Measurements from ENCODE around the gene CNP. TPM values are rescaled to one million over a fixed set of nuclear protein-coding genes. Genes with fewer than 3 reads are reported as not detected.

Gene CNP
- total RNA-seq, 1 experiment from 2014 or later, result 51.2 TPM

- peak; percentile 81 for DNase-seq (ENCODE audit: low read depth, low spot score)
- TSS peak; percentile 70 for BruUV-seq (replicated peaks)
- POLR2A ChIA-PET, result interaction anchor here (0.6 to 2.3 kb wide), 8 partner anchors 9 to 244 kb away, joined by 3 to 17 read pairs (median 3); partner anchors contain the start of gene CNP
- no peaks in the 10 kb centered on the region; a peak in 1 of 4 replicates for H3K36me3 ChIP-seq (ENCODE audit: control insufficient read depth in 1 of 2, insufficient read depth in 2 of 2, low read length in 2 of 2)
- H3K4me2 ChIP-seq (ENCODE audit: low read length), result peak within 1 kb of the TSS; percentile 96
- H3K79me2 ChIP-seq (ENCODE audit: insufficient read depth, low read length), result peaks cover 69% of the 10 kb centered on the region
- intact Hi-C loops (cut with micrococcal nuclease), result loop anchor here (5.0 kb wide), 1 partner anchor 50 kb away; the partner anchor contains the start of gene CNP
- peak within 1 kb of the TSS; percentile 93 to 99 for H3K4me3 ChIP-seq (replicated peaks in 1 of 2; ENCODE audit: low read depth in 1 of 2, low read length in 2 of 2)
- H3K27me3 ChIP-seq (ENCODE audit: insufficient read depth, low read length), result no peaks in the 10 kb centered on the region
- peak within 1 kb of the TSS; percentile 71 for H3K27ac ChIP-seq (ENCODE audit: low read depth, low read length)
- peak within 1 kb of the TSS; percentile 100 for H3K9ac ChIP-seq (ENCODE audit: low read length)
- peak; percentile 88 for ATAC-seq
- peak within 1 kb of the TSS; percentile 39 for H2AFZ ChIP-seq (ENCODE audit: low read depth, low read length, poor library complexity, severe bottlenecking)
- H3K4me1 ChIP-seq (ENCODE audit: control insufficient read depth in 1 of 2, insufficient read depth in 2 of 2, low read length in 2 of 2), result peaks cover 14 to 30% of the 10 kb centered on the region in 2 experiments; a peak in 3 of 4 replicates
- RAD21 ChIA-PET (ENCODE audit: low non-redundant PET in 1 of 2, low total read pairs in 2 of 2, uncharacterized antibody in 2 of 2, unreplicated experiment in 2 of 2), result interaction anchor here in 1 of 2 experiments (0.6 kb wide), 1 partner anchor 177 kb away, joined by 3 read pairs; the partner anchor contains the start of gene GHDC
- CTCF ChIA-PET, result interaction anchor here (0.6 to 4.0 kb wide), 6 partner anchors 11 to 1941 kb away, joined by 3 to 16 read pairs (median 4); partner anchors contain the start of gene CNP
- H4K20me1 ChIP-seq (ENCODE audit: insufficient read depth), result 0 out of 2 replicates have a peak, but pooled peaks cover 3% of the 10 kb centered on the region
- H3K9me2 ChIP-seq (ENCODE audit: insufficient read depth), result no peaks in the 10 kb centered on the region
- no peaks in the 10 kb centered on the region for H3K9me3 ChIP-seq (ENCODE audit: control insufficient read depth in 1 of 2, insufficient read depth in 1 of 2, low read depth in 1 of 2, low read length in 2 of 2)
- TF ChIP-seq CBX3 (IDR thresholded peaks at IDR 0.05; ENCODE audit: low read depth) (no peak; the same call in 1 of the 2 replicates), TCF7L2 (IDR thresholded peaks at IDR 0.05; ENCODE audit: borderline replicate concordance, extremely low read depth, insufficient read depth, insufficient read length) (no peak), ELF1 (IDR thresholded peaks at IDR 0.05; ENCODE audit: borderline replicate concordance, low read depth) (peak; percentile 73; the same call in 1 of the 2 replicates), REST (IDR thresholded peaks at IDR 0.05; ENCODE audit: low read depth) (no peak), EZH2 (IDR thresholded peaks at IDR 0.05) (no peak), ATF3 (IDR thresholded peaks at IDR 0.05) (no peak), SP1 (IDR thresholded peaks at IDR 0.05; ENCODE audit: low read depth) (no peak; the same call in 1 of the 2 replicates), YY1 (IDR thresholded peaks at IDR 0.05; ENCODE audit: extremely low read depth, insufficient replicate concordance, low read depth, low read length) (peak; percentile 99), CEBPB (IDR thresholded peaks at IDR 0.05; ENCODE audit: low read depth) (no peak), ZNF274 (IDR thresholded peaks at IDR 0.05; ENCODE audit: low read depth, low read length) (no peak), POLR2A (IDR thresholded peaks at IDR 0.05; ENCODE audit: borderline replicate concordance, extremely low read depth, insufficient read depth, insufficient read length) (peak; percentile 39), MAX (IDR thresholded peaks at IDR 0.05) (peak; percentile 71; the same call in 1 of the 2 replicates), SIN3A (IDR thresholded peaks at IDR 0.05; ENCODE audit: low read depth) (peak; percentile 90), EGR1 (IDR thresholded peaks at IDR 0.05; ENCODE audit: low read depth) (peak; percentile 97), EZH2phosphoT487 (IDR thresholded peaks at IDR 0.05; ENCODE audit: borderline replicate concordance) (no peak), RAD21 (IDR thresholded peaks at IDR 0.05; ENCODE audit: low read depth) (no peak), ZFX (IDR thresholded peaks at IDR 0.05) (peak; percentile 63; the same call in 1 of the 2 replicates)
- TF ChIP-seq, protein P1, sequence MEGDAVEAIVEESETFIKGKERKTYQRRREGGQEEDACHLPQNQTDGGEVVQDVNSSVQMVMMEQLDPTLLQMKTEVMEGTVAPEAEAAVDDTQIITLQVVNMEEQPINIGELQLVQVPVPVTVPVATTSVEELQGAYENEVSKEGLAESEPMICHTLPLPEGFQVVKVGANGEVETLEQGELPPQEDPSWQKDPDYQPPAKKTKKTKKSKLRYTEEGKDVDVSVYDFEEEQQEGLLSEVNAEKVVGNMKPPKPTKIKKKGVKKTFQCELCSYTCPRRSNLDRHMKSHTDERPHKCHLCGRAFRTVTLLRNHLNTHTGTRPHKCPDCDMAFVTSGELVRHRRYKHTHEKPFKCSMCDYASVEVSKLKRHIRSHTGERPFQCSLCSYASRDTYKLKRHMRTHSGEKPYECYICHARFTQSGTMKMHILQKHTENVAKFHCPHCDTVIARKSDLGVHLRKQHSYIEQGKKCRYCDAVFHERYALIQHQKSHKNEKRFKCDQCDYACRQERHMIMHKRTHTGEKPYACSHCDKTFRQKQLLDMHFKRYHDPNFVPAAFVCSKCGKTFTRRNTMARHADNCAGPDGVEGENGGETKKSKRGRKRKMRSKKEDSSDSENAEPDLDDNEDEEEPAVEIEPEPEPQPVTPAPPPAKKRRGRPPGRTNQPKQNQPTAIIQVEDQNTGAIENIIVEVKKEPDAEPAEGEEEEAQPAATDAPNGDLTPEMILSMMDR (IDR thresholded peaks at IDR 0.05 in 2 of 3, conservative IDR thresholded peaks at IDR 0.05 in 1 of 3; ENCODE audit: borderline replicate concordance in 1 of 3, insufficient read depth in 1 of 3, low read depth in 2 of 3, low read length in 2 of 3), result no peak
Observed at GRCh38 chr17:42016941-42017865, 50.6 kb downstream of the CNP start, which contains the start of gene DNAJC7. DNAJC7 (minus strand) TSS chr17:42017439; CDS start chr17:42017416, 23 bp downstream.
